HG02970 (cell line): Measurements from ENCODE around the gene FAM53B.

Source experiments
- ATAC-seq: cut with Tn5 transposase; IDR thresholded peaks from one replicate; pipeline ENCODE4 v1.9.1; 2021; ENCODE audit warnings: mild to moderate bottlenecking, moderate library complexity, moderate number of reproducible peaks; ENCODE audit not compliant: unreplicated experiment, low FRiP score

FAM53B gene

GRCh38 chr10:124712704-124713407, 31.3 kb downstream of the FAM53B start:
- no peak for ATAC-seq

GRCh38 chr10:124711145-124711544, 33.0 kb downstream of the FAM53B start:
- no peak for ATAC-seq

GRCh38 chr10:124710266-124710881, 33.8 kb downstream of the FAM53B start:
- ATAC-seq: no peak

DNA sequence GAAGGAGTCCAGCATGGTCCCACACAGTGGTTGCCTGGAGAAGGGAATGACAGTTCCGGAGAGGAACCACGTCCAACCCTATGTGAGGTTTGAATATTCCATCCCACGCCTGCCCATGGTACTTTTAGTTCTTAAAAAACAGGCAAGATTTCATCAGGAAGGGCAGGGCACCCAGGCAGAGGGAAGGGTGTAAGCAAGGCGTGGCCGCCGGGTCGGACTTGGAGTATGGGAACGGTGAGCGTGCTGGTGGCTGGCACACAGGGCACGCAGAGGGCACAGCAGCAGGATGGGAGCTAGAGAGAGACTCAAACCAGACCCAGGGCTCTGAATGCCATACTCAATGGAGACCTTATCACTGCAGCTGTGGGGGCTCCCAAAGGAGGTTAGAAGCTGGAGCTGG, 34.3 kb downstream of the FAM53B start:
- ATAC-seq: no peak

DNA sequence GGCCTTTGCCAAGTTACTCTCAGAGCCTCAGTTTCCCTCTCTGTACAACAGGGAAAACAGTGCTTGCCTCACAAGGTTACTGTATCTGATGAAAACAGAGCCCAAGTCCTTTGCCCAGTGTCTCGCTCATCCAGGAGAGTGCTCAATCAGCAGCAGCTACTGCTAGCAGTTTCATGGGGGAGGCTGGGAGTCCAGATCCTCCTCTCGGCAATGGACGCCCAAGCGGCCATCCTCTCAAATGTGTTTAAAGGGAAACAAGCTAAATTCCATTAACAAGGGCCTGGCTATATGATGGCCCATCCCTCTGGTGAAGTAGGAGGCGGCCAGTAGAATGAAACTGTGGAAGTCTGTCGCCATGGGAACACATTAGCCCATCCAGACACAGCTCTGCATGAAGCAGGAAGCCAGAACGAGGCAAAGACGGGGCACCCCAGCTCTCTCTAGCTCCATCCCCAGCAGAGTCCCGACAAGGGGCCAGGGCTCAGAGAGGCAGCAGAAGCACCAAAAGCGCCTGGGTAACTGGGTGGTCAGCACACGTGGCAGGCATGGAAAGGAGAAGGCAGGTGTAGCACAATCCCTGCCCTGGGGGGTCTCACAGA, 35.2 kb downstream of the FAM53B start:
- ATAC-seq: no peak

GRCh38 chr10:124708246-124708779, 35.9 kb downstream of the FAM53B start:
- ATAC-seq: no peak

DNA sequence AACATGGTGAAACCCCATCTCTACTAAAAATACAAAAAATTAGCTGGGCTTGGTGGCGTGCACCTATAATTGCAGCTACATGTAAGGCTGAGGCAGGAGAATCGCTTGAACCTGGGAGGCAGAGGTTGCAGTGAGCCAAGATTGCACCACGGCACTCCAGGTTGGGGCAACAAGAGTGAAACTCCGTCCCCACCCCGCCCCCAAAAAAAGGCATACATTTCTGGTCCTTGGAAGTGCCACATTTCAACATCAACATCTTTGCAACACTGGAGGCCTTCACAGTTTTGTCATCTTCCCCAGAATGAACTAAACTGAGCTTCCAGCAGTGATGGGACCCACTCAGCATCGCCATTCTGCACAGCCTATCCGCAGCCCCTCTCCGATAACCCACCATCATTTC, 36.6 kb downstream of the FAM53B start:
- ATAC-seq: no peak

- no peak for ATAC-seq
Observed at GRCh38 chr10:124707144-124707467, 37.1 kb downstream of the FAM53B start.

GRCh38 chr10:124706462-124707143, 37.6 kb downstream of the FAM53B start:
- no peak for ATAC-seq

DNA sequence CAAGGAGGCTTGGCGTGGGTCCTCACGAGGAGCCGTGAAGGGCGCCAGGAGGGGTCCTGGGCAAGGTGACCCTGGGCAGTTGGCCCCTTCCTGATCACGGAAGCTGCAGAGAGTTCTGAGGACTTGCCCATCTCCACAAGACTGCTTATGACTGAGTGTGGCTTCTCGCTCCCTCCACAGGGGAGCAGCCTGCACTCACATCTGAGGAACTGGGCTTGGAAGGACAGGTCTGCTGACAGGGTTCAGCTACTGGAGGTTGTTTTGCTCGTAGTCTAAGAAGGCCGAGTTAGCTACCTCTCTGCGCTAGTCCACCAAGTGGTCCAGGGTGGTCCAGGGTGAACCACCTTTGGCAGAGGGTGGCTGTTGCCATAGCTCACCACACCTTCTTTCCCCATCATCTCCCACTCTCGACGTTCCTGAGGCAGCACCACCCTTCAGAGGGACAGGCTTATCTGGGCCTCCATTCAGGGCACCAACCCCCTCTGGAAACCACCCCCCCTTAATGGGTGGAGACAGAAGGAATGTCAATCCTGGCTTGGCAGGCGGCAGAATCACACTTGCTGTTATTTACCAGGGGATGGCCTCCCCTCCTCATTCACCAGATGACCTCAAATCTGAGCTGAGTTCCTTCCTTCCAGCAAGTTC, 38.2 kb downstream of the FAM53B start:
- no peak for ATAC-seq

- no peak for ATAC-seq
Observed at GRCh38 chr10:124705381-124705740, 38.8 kb downstream of the FAM53B start.

GRCh38 chr10:124704428-124705380, 39.5 kb downstream of the FAM53B start:
- ATAC-seq: no peak

- ATAC-seq: no peak
Observed at GRCh38 chr10:124703778-124704427, 40.3 kb downstream of the FAM53B start.

DNA sequence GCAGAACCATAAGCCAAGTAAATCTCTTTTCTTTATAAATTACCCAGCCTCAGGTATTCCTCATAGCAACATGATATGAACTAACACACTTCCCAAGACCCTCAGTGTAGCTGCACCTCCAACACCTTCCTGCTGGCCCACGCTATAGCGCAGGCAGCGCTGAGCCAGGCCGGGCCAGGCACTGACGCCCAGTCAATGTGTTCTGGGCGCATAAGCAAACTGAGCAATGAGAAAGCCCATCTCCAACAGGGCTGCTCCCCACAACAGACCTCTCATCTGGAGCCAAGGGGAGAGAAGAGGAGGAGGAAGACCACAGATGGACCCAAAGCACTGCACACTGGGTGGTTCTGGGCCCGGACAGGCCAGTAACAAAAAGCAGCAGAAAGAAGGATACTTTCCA, 40.8 kb downstream of the FAM53B start:
- ATAC-seq: no peak

DNA sequence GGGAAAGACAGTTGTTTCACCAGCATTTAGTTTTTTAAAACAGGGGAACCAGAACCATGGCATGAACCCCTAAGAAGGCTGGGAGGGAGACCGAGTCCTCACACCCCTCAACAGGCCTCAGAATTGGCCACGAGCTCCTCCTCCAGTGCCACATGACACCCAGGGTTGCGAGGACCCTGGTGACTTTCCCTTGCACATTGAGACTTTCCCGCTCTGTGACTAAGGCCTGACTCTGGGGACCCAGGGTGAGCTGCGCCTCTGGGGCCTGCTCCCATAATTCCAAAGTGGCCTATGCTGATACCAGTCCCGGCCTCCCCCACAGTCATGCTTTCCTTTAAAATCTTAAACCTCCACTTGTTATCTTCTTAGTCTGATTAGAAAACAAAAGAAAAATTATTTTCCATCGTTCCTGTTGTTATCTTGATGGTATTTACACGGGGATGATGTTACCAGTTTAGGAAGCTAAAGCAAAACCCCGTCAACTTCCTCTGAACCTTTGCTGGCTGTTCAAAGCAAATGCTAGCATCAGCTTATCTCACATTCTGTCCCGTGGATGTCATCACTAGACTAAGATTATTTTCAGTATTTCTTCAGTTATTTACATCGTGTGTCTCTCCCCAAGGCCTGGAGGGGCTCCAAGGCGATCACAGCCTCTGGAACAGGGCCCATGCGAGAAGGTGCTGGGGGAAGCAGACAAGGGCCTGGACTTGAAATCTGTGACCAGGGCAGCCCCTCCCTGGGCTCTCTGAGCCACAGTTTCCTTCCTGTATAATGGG, 42.1 kb downstream of the FAM53B start:
- ATAC-seq: no peak

DNA sequence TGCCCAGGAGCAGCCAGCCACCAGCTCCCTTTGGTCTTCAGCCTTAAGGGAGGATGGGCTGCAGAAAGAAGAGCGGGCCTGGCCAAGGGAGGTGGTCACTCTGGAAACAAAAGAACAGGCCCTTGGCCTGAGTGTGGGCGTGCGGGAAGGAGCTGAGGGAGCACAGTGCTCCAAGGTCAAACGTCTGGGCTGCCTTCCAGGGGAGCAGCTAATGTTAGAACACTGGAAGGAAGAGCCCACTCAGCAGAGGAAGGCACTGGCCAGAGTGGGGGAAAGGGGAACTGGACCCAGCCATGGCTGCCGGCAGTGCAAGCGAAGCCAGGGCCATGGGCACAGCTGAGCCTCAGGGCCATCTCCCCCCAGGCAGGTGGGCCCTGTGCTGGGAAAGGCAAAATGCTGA, 42.7 kb downstream of the FAM53B start:
- no peak for ATAC-seq

DNA sequence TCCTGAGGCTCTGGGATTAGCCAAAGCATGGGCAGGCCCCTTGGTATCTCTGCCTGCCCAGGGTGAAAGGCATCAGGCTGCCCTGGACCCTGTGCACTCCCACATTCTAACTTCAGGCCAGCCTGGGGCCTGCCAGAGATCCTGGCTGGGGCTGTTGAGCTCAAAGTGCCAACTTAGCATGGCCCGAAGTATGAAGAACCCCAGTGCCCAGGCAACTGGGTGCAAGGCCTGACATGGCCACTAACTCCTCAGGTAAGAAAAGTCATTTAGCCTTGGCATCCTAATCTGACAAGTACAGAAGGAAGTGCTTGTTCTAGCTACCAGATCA, 43.2 kb downstream of the FAM53B start:
- no peak for ATAC-seq

GRCh38 chr10:124700293-124701037, 43.7 kb downstream of the FAM53B start:
- no peak for ATAC-seq
